ENCODE results near the gene SH3BP1.

GRCh38 chr22:37696657-37697537, 57.4 kb downstream of the SH3BP1 start, which contains the start of gene TRIOBP:
- TF ChIP-seq GATA2 (IDR thresholded peaks at IDR 0.05; ENCODE audit: low read depth, low read length) (no peak), GATA3 (IDR thresholded peaks at IDR 0.05; ENCODE audit: low read depth, low read length) (no peak)
